GM18861 (cell line): ENCODE results near the gene TMF1.

ENCODE experiments used
- ATAC-seq: cut with Tn5 transposase; IDR thresholded peaks from one replicate; pipeline ENCODE4 v1.9.1; 2021; ENCODE audit not compliant: unreplicated experiment

The TMF1 gene

GRCh38 chr3:69051756-69052471, at the start of gene TMF1:
Gene TMF1, minus strand, starts transcription at chr3:69052333. Its CDS starts 247 bp downstream, at chr3:69052086.
- ATAC-seq, result peak; percentile 96

GRCh38 chr3:69099576-69099975, 47.4 kb upstream of the TMF1 start:
- no peak for ATAC-seq

GRCh38 chr3:69097407-69098086, 45.4 kb upstream of the TMF1 start:
- ATAC-seq, result no peak

- ATAC-seq, result no peak
Measured at GRCh38 chr3:69096299-69096698, 44.2 kb upstream of the TMF1 start.

- ATAC-seq, result no peak
Measured at GRCh38 chr3:69095636-69096035, 43.5 kb upstream of the TMF1 start.

- no peak for ATAC-seq
Measured at GRCh38 chr3:69094467-69095205, 42.5 kb upstream of the TMF1 start.

- peak; percentile 71 for ATAC-seq
Measured at GRCh38 chr3:69092030-69092516, 39.9 kb upstream of the TMF1 start.

- no peak for ATAC-seq
Measured at GRCh38 chr3:69091389-69092029, 39.4 kb upstream of the TMF1 start.

- no peak for ATAC-seq
Measured at GRCh38 chr3:69090021-69090420, 37.9 kb upstream of the TMF1 start.

- peak; percentile 35 for ATAC-seq
Measured at GRCh38 chr3:69088063-69088462, 35.9 kb upstream of the TMF1 start.

GRCh38 chr3:69087030-69087791, 35.1 kb upstream of the TMF1 start:
- ATAC-seq, result no peak

- no peak for ATAC-seq
Measured at GRCh38 chr3:69085833-69086722, 33.9 kb upstream of the TMF1 start.

GRCh38 chr3:69085168-69085832, 33.2 kb upstream of the TMF1 start:
- no peak for ATAC-seq

GRCh38 chr3:69084326-69085167, 32.4 kb upstream of the TMF1 start, which contains the start of gene ARL6IP5:
Gene ARL6IP5, plus strand, starts transcription at chr3:69084937. Its CDS starts 111 bp downstream, at chr3:69085048.
- ATAC-seq, result peak; percentile 44

GRCh38 chr3:69082805-69083204, 30.7 kb upstream of the TMF1 start:
- ATAC-seq, result peak; percentile 68

- ATAC-seq, result no peak
Measured at GRCh38 chr3:69082361-69082760, 30.2 kb upstream of the TMF1 start.

GRCh38 chr3:69081583-69082262, 29.6 kb upstream of the TMF1 start:
- ATAC-seq, result no peak
